ENCODE data around the gene PRPF39. TPM values are rescaled to one million over a fixed set of nuclear protein-coding genes. Genes with fewer than 3 reads are reported as not detected.
A peak's percentile ranks its signal among the peaks of the same experiment; 100 is the strongest.

PRPF39 gene
- total and polyA plus RNA-seq, 2 of the 13 experiments (the other 11 are each of a cell fraction or from before 2014, with no cell fraction given), result 44.2 to 65.0 TPM

DNA sequence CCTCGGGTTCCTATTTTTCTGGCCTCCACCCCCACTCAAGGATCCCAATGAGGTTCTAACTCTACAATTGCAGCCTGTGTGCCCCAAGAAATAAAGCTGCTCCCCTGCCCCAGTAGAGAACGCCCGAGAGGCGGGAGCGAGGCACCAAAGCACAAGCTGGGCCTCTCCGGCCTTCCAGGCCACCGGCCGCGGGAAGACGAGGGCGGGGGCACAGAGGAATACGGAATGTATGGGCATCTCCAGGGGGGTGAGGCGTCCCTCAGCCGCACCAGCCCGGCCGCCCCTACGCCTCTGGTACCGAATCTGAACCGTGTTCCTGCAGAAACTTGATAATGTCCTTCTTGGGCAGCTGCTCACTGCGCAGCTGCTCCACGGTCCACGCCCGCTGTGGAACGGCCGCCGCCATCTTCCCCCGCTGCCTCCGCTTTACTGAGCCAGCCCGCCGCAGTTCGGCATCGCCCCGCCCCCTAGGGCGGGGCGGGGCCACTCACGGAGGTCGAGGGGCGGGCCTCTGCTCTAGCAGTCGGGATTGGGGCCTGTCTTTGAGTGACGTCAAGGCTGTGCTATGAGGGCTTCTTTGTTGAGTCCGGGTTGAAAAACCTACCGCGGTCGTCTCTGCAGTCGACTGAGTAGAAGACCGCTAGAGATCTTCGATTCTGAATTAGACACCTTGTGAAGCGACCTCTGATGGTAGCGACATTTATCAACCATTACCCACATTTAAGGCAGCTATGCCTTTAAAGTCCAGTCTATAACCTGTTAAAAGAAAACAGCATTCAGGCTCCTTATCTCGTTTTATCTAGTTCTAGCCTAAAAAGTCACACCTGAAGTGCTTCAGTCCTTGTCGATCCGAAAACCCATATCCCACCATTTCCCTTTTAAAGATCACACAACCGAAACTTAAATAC is 50.4 kb downstream of the PRPF39 start, which contains the start of gene FKBP3 (continued):
- TF ChIP-seq, protein P1, sequence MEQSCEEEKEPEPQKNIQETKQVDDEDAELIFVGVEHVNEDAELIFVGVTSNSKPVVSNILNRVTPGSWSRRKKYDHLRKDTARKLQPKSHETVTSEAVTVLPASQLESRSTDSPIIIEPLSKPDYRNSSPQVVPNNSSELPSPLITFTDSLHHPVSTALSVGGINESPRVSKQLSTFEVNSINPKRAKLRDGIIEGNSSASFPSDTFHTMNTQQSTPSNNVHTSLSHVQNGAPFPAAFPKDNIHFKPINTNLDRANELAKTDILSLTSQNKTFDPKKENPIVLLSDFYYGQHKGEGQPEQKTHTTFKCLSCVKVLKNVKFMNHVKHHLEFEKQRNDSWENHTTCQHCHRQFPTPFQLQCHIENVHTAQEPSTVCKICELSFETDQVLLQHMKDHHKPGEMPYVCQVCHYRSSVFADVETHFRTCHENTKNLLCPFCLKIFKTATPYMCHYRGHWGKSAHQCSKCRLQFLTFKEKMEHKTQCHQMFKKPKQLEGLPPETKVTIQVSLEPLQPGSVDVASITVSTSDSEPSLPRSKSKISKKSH (CRISPR knock-in tag; IDR thresholded peaks at IDR 0.05; ENCODE audit: borderline replicate concordance), result peak; percentile 75; the same call in 1 of the 2 replicates
- TF ChIP-seq ZNF235 (CRISPR knock-in tag; IDR thresholded peaks at IDR 0.05; ENCODE audit: borderline replicate concordance) (no peak), ZNF570 (CRISPR knock-in tag; IDR thresholded peaks at IDR 0.05; ENCODE audit: borderline replicate concordance) (no peak), FOXK2 (IDR thresholded peaks at IDR 0.05) (peak; percentile 99), ZNF746 (CRISPR knock-in tag; IDR thresholded peaks at IDR 0.05) (no peak), TCF12 (IDR thresholded peaks at IDR 0.05) (no peak), TCF12 (CRISPR knock-in tag; IDR thresholded peaks at IDR 0.05) (no peak), SPEN (CRISPR knock-in tag; IDR thresholded peaks at IDR 0.05; ENCODE audit: low read depth) (peak; percentile 78; the same call in 1 of the 2 replicates), KDM5A (IDR thresholded peaks at IDR 0.05; ENCODE audit: borderline replicate concordance, low read length) (no peak; the same call in none of the 2 replicates), ZNF747 (CRISPR knock-in tag; IDR thresholded peaks at IDR 0.05; ENCODE audit: borderline replicate concordance) (no peak), ZNF317 (CRISPR knock-in tag; IDR thresholded peaks at IDR 0.05) (0 out of 2 replicates have a peak, but pooled peaks have one; percentile 16), SSRP1 (CRISPR knock-in tag; IDR thresholded peaks at IDR 0.05) (no peak)
- TF ChIP-seq, protein P2, sequence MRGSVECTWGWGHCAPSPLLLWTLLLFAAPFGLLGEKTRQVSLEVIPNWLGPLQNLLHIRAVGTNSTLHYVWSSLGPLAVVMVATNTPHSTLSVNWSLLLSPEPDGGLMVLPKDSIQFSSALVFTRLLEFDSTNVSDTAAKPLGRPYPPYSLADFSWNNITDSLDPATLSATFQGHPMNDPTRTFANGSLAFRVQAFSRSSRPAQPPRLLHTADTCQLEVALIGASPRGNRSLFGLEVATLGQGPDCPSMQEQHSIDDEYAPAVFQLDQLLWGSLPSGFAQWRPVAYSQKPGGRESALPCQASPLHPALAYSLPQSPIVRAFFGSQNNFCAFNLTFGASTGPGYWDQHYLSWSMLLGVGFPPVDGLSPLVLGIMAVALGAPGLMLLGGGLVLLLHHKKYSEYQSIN (CRISPR knock-in tag; IDR thresholded peaks at IDR 0.05; ENCODE audit: borderline replicate concordance), result no peak
- TF ChIP-seq, protein P3, sequence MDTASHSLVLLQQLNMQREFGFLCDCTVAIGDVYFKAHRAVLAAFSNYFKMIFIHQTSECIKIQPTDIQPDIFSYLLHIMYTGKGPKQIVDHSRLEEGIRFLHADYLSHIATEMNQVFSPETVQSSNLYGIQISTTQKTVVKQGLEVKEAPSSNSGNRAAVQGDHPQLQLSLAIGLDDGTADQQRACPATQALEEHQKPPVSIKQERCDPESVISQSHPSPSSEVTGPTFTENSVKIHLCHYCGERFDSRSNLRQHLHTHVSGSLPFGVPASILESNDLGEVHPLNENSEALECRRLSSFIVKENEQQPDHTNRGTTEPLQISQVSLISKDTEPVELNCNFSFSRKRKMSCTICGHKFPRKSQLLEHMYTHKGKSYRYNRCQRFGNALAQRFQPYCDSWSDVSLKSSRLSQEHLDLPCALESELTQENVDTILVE (CRISPR knock-in tag; IDR thresholded peaks at IDR 0.05), result no peak
- TF ChIP-seq, protein P4, sequence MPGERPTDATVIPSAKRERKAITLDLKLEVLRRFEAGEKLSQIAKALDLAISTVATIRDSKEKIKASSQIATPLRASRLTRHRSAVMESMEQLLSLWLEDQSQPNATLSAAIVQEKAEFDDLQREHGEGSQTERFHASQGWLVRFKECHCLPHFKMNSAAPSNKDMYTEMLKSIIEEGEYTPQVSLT (CRISPR knock-in tag; IDR thresholded peaks at IDR 0.05; ENCODE audit: borderline replicate concordance, low read depth), result no peak

Data from HepG2 (cell line).